ENCODE results near the gene FERMT1. TPM values are rescaled to one million over a fixed set of nuclear protein-coding genes. Genes with fewer than 3 reads are reported as not detected.

The FERMT1 gene
- 3.4 and 6.3 TPM in 2 replicates for total RNA-seq

GRCh38 chr20:6122873-6123648, at the start of gene FERMT1:
FERMT1 (minus strand) TSS chr20:6123030; CDS start chr20:6119554, 3,476 bp downstream.

GRCh38 chr20:6053776-6054688, 68.8 kb downstream of the FERMT1 start, which contains the start of gene LRRN4:
LRRN4 (minus strand) TSS chr20:6054060; CDS start chr20:6052799, 1,261 bp downstream.

Other genes starting within 250 kb of the FERMT1 start
- under 0.01 and 0.19 TPM in 2 replicates for gene CHGB, start 211.5 kb downstream of the FERMT1 start, total RNA-seq
- gene TRMT6, start 172.5 kb downstream of the FERMT1 start, total RNA-seq = 5.9 and 15.5 TPM in 2 replicates
- 4.8 and 25.9 TPM in 2 replicates for gene MCM8, start 172.4 kb downstream of the FERMT1 start, total RNA-seq
- 41.7 and 58.5 TPM in 2 replicates for gene CRLS1, start 116.9 kb downstream of the FERMT1 start, total RNA-seq
- 0.28 and 0.38 TPM in 2 replicates for gene LRRN4, start 69.0 kb downstream of the FERMT1 start, total RNA-seq